Spleen (tissue), 7 donors: Measurements from ENCODE around the gene TMTC4.

Source experiments
- POLR2A ChIP-seq, 3 donors: fragments of 450-650 bp; IDR thresholded peaks; one replicate each; pipeline ENCODE4 v1.5.1; 2017; ENCODE audit warnings: antibody characterized with exemption in 3 of 3, mild to moderate bottlenecking in 1 of 3
- TF ChIP-seq, protein P1 (sequence below), 11 experiments: fragments of 200-600 bp in 7 of 11; fragments of 450-650 bp in 4 of 11; sonication (generic) in 4 of 11; IDR thresholded peaks in 8 of 11; conservative IDR thresholded peaks in 3 of 11; 1 replicate in 7 of 11; 2 replicates in 4 of 11; pipeline versions ENCODE4 v1.4.0 to v1.8.0; 2016 to 2021; ENCODE audit warnings: antibody characterized with exemption in 11 of 11, inconsistent platforms in 4 of 11, mild to moderate bottlenecking in 1 of 11
- donor health status: DM: no; HTN: no; CAD: no; lungs with moderate emphysema.
- donor health status: DM: no; HTN: no; CAD: no.
- donor health status: DM: no; HTN: no; CAD: no.

DNA sequence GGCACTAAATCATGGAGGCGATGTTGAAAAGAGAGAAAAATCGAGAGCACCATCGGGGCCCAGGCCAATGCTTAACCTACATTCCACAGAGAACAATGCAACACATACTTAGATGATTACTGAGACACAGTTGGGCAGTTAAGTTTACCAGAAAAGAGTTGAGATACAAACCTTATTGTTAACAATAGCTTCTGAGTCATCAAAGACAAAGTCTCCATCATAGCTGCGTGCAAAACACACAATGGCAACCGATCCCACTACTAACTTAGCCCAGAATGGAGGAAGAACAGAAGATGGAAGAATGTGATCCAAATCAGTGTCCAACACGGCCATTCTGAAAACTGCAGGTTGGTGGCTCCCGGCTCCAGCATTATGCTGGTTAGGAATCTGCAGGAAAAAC, 6.2 kb downstream of the TMTC4 start:
- TF ChIP-seq, protein P1, sequence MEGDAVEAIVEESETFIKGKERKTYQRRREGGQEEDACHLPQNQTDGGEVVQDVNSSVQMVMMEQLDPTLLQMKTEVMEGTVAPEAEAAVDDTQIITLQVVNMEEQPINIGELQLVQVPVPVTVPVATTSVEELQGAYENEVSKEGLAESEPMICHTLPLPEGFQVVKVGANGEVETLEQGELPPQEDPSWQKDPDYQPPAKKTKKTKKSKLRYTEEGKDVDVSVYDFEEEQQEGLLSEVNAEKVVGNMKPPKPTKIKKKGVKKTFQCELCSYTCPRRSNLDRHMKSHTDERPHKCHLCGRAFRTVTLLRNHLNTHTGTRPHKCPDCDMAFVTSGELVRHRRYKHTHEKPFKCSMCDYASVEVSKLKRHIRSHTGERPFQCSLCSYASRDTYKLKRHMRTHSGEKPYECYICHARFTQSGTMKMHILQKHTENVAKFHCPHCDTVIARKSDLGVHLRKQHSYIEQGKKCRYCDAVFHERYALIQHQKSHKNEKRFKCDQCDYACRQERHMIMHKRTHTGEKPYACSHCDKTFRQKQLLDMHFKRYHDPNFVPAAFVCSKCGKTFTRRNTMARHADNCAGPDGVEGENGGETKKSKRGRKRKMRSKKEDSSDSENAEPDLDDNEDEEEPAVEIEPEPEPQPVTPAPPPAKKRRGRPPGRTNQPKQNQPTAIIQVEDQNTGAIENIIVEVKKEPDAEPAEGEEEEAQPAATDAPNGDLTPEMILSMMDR (IDR thresholded peaks at IDR 0.05 in 8 of 11, conservative IDR thresholded peaks at IDR 0.05 in 3 of 11): no peak
- TF ChIP-seq POLR2A (IDR thresholded peaks at IDR 0.05): no peak
